HCT116 (cell line): ENCODE measurements around the gene EPB41L4A. TPM values are rescaled to one million over a fixed set of nuclear protein-coding genes. Genes with fewer than 3 reads are reported as not detected.

Experiments used
- ATAC-seq: fragments of 200-7000 bp; cut with Tn5 transposase; 2 replicates; pipeline ENCODE4 v1.9.1; 2020; ENCODE audit warnings: mild to moderate bottlenecking, moderate library complexity
- BruUV-seq: library from RNA; stranded (reverse); fragments of 400-500 nt; replicated peaks from 2 replicates; lab custom pipeline; 2021; lab: Mats Ljungman, UMichigan
- CTCF ChIA-PET: fragments of 300-600 bp; sonication (Branson Sonifier 250); formaldehyde crosslinking; loops from one replicate; lab custom pipeline; 2021; ENCODE audit warnings: antibody characterized with exemption; lab: Charles Lee
- POLR2A ChIA-PET: fragments of 300-600, 350-600 bp; sonication (Branson Sonifier 250); formaldehyde crosslinking; loops from one replicate; lab custom pipeline; 2021; ENCODE audit warnings: antibody characterized with exemption; lab: Charles Lee
- RAD21 ChIA-PET, 2 experiments: fragments of 300-600 bp; sonication (Branson Sonifier 250); formaldehyde crosslinking; loops; one replicate each; lab custom pipeline; 2023; ENCODE audit warnings: low total read pairs in 2 of 2; ENCODE audit not compliant: uncharacterized antibody in 2 of 2, unreplicated experiment in 2 of 2, low non-redundant PET in 1 of 2; lab: Charles Lee
- DNase-seq: peaks from one replicate; pipeline ENCODE4 v3.0.0-alpha.2; 2010; ENCODE audit warnings: low read depth, low spot score
- H2AFZ ChIP-seq: fragments of 200-600 bp; shearing (Covaris generic), sonication (generic); 2 replicates; pipeline ENCODE4 v1.6.1; 2017; ENCODE audit warnings: low read depth, mixed run types, mixed read lengths, antibody characterized with exemption, low read length; ENCODE audit not compliant: poor library complexity, severe bottlenecking
- H3K27ac ChIP-seq: 2 replicates; pipeline ENCODE4 v1.5.1; 2012; ENCODE audit warnings: low read depth, low read length
- H3K27me3 ChIP-seq: fragments of 200-600 bp; sonication (generic); 2 replicates; pipeline ENCODE4 v1.6.1; 2016; ENCODE audit warnings: mixed run types, low read length, mixed read lengths; ENCODE audit not compliant: insufficient read depth
- H3K36me3 ChIP-seq, 2 experiments: fragments of 200-500 bp in 1 of 2; fragments of 200-600 bp in 1 of 2; sonication (Bioruptor generic) in 1 of 2; sonication (generic) in 1 of 2; 2 replicates each; pipeline versions ENCODE4 v1.5.1 to v1.6.1; 2014 to 2016; ENCODE audit warnings: low read length in 2 of 2, inconsistent platforms in 1 of 2, mixed read lengths in 1 of 2, mixed run types in 1 of 2; ENCODE audit not compliant: insufficient read depth in 2 of 2, control insufficient read depth in 1 of 2
- H3K4me1 ChIP-seq, 2 experiments: fragments of 200-600 bp in 1 of 2; sonication (generic) in 1 of 2; 2 replicates each; pipeline versions ENCODE4 v1.5.1 to v1.6.1; 2012 to 2017; ENCODE audit warnings: low read length in 2 of 2, inconsistent platforms in 1 of 2, mild to moderate bottlenecking in 1 of 2, mixed read lengths in 1 of 2, mixed run types in 1 of 2, moderate library complexity in 1 of 2; ENCODE audit not compliant: insufficient read depth in 2 of 2, control insufficient read depth in 1 of 2
- H3K4me2 ChIP-seq: fragments of 200-600 bp; sonication (generic); 2 replicates; pipeline ENCODE4 v1.6.1; 2017; ENCODE audit warnings: mixed run types, low read length, mixed read lengths
- H3K4me3 ChIP-seq, 2 experiments: fragments of 200-600 bp in 1 of 2; sonication (generic) in 1 of 2; replicated peaks in 1 of 2; 2 replicates each; pipeline ENCODE4 v1.5.1; 2011 to 2016; ENCODE audit warnings: low read length in 2 of 2, control low read depth in 1 of 2, low read depth in 1 of 2, mild to moderate bottlenecking in 1 of 2, mixed read lengths in 1 of 2, mixed run types in 1 of 2
- H3K79me2 ChIP-seq: fragments of 200-600 bp; sonication (generic); 2 replicates; pipeline ENCODE4 v1.6.1; 2017; ENCODE audit warnings: mild to moderate bottlenecking, mixed run types, low read length, moderate library complexity, mixed read lengths; ENCODE audit not compliant: insufficient read depth
- H3K9ac ChIP-seq: fragments of 200-600 bp; sonication (generic); 2 replicates; pipeline ENCODE4 v1.6.1; 2016; ENCODE audit warnings: low read length, mixed read lengths
- H3K9me2 ChIP-seq: fragments of 200-600 bp; sonication (generic), shearing (Covaris generic); 2 replicates; pipeline ENCODE4 v1.6.1; 2017; ENCODE audit warnings: mixed run types, mild to moderate bottlenecking, moderate library complexity; ENCODE audit not compliant: insufficient read depth
- H3K9me3 ChIP-seq, 2 experiments: fragments of 200-500 bp in 1 of 2; fragments of 200-600 bp in 1 of 2; sonication (Bioruptor generic) in 1 of 2; sonication (generic) in 1 of 2; 2 replicates each; pipeline ENCODE4 v1.6.1; 2014 to 2017; ENCODE audit warnings: low read length in 2 of 2, mixed read lengths in 2 of 2, inconsistent platforms in 1 of 2, low read depth in 1 of 2, mild to moderate bottlenecking in 1 of 2, mixed run types in 1 of 2, moderate library complexity in 1 of 2; ENCODE audit not compliant: control insufficient read depth in 1 of 2, insufficient read depth in 1 of 2
- H4K20me1 ChIP-seq: fragments of 200-600 bp; sonication (generic), shearing (Covaris generic); 2 replicates; pipeline ENCODE4 v1.6.1; 2017; ENCODE audit warnings: mixed run types, mild to moderate bottlenecking, moderate library complexity; ENCODE audit not compliant: insufficient read depth
- ATF3 ChIP-seq: IDR thresholded peaks from 2 replicates; pipeline ENCODE4 v1.6.1; 2012
- CBX3 ChIP-seq: IDR thresholded peaks from 2 replicates; pipeline ENCODE4 v1.6.1; 2012; ENCODE audit warnings: low read depth
- CEBPB ChIP-seq: IDR thresholded peaks from 2 replicates; pipeline ENCODE4 v1.6.1; 2012; ENCODE audit warnings: low read depth
- CTCF ChIP-seq, 3 experiments: fragments of 200-600 bp in 1 of 3; sonication (generic) in 1 of 3; IDR thresholded peaks in 2 of 3; conservative IDR thresholded peaks in 1 of 3; 2 replicates each; pipeline ENCODE4 v1.5.1; 2012 to 2017; ENCODE audit warnings: low read depth in 2 of 3, low read length in 2 of 3, antibody characterized with exemption in 1 of 3, borderline replicate concordance in 1 of 3, control low read depth in 1 of 3, mild to moderate bottlenecking in 1 of 3, mixed read lengths in 1 of 3, mixed run types in 1 of 3, moderate library complexity in 1 of 3; ENCODE audit not compliant: insufficient read depth in 1 of 3
- EGR1 ChIP-seq: IDR thresholded peaks from 2 replicates; pipeline ENCODE4 v1.6.1; 2012; ENCODE audit warnings: low read depth
- ELF1 ChIP-seq: IDR thresholded peaks from 2 replicates; pipeline ENCODE4 v1.6.1; 2012; ENCODE audit warnings: low read depth, borderline replicate concordance
- EZH2 ChIP-seq: fragments of 200-600 bp; sonication (generic); IDR thresholded peaks from 2 replicates; pipeline ENCODE4 v1.6.1; 2017; ENCODE audit warnings: antibody characterized with exemption, mixed run types
- MAX ChIP-seq: IDR thresholded peaks from 2 replicates; pipeline ENCODE4 v1.6.1; 2012
- POLR2AphosphoS5 ChIP-seq: IDR thresholded peaks from 2 replicates; pipeline ENCODE4 v1.6.1; 2011; ENCODE audit warnings: mild to moderate bottlenecking, low read depth, low read length, moderate library complexity
- SIN3A ChIP-seq: IDR thresholded peaks from 2 replicates; pipeline ENCODE4 v1.6.1; 2012; ENCODE audit warnings: low read depth
- SRF ChIP-seq: IDR thresholded peaks from 2 replicates; pipeline ENCODE4 v1.6.1; 2012; ENCODE audit warnings: low read depth
- ZFX ChIP-seq: fragments of 450-650 bp; IDR thresholded peaks from 2 replicates; pipeline ENCODE4 v1.6.1; 2017
- intact Hi-C: fragments of 100-400 bp; cut with micrococcal nuclease; formaldehyde crosslinking; loops from 2 replicates; pipeline ENCODE4 v1.10.0; 2022
- total RNA-seq: library from RNA; stranded (reverse); gene quantifications from one replicate; pipeline ENCODE4 v1.2.1, GENCODE V29; 2021; ENCODE audit not compliant: unreplicated experiment

EPB41L4A gene
- total RNA-seq, 1 experiment from 2014 or later: 2.8 TPM

GRCh38 chr5:112349371-112349770, 69.7 kb downstream of the EPB41L4A start:
- ChIA-PET POLR2A (no interaction called here), CTCF (no interaction called here), RAD21 (no interaction called here)
- H3K9ac ChIP-seq: no peak overlapping the region
- TF ChIP-seq SRF: no peak
- TF ChIP-seq SIN3A: no peak
- no peak for TF ChIP-seq POLR2AphosphoS5
- no peak for TF ChIP-seq ATF3
- TF ChIP-seq CTCF (IDR thresholded peaks at IDR 0.05 in 2 of 3, conservative IDR thresholded peaks at IDR 0.05 in 1 of 3; ENCODE audit: borderline replicate concordance in 1 of 3, insufficient read depth in 1 of 3, low read depth in 2 of 3, low read length in 2 of 3): no peak
- no peak for TF ChIP-seq EGR1
- TF ChIP-seq MAX: no peak
- TF ChIP-seq ZFX: no peak
- no peak for TF ChIP-seq CBX3
- TF ChIP-seq EZH2: no peak
- TF ChIP-seq ELF1: no peak
- no peak for TF ChIP-seq CEBPB
- no peak for ATAC-seq
- no peaks in the 10 kb centered on the region for H3K79me2 ChIP-seq
- no peaks in the 10 kb centered on the region for H3K9me2 ChIP-seq
- H3K9me3 ChIP-seq: no peaks in the 10 kb centered on the region
- BruUV-seq: no TSS peak
- no peaks in the 10 kb centered on the region for H3K36me3 ChIP-seq
- no peak overlapping the region for H3K4me2 ChIP-seq
- no peak overlapping the region for H3K27ac ChIP-seq
- no peak overlapping the region for H3K4me3 ChIP-seq
- H3K4me1 ChIP-seq: no peaks in the 10 kb centered on the region
- no peak for DNase-seq
- intact Hi-C loops: no loop called here
- H2AFZ ChIP-seq: no peak overlapping the region
- no peaks in the 10 kb centered on the region for H3K27me3 ChIP-seq
- H4K20me1 ChIP-seq: no peaks in the 10 kb centered on the region
